Measurements from ENCODE around the gene CLEC2A. TPM values are rescaled to one million over a fixed set of nuclear protein-coding genes. Genes with fewer than 3 reads are reported as not detected.
A peak's percentile ranks its signal among the peaks of the same experiment; 100 is the strongest.

CLEC2A gene
- total and polyA plus RNA-seq, 7 experiments from 2014 or later, result 0.22 TPM; not detected in 6

GRCh38 chr12:9919443-9919842 is 12.7 kb downstream of the CLEC2A start:
- intact Hi-C loops (cut with micrococcal nuclease), result no loop called here
- Histone ChIP-seq H3K36me3 (ENCODE audit: control insufficient read depth in 2 of 3, insufficient read depth in 3 of 3, low read length in 3 of 3) (no peaks in the 10 kb centered on the region), H3K9me3 (ENCODE audit: control insufficient read depth in 2 of 3, low read length in 3 of 3) (no peaks in the 10 kb centered on the region), H3K27ac (ENCODE audit: low read depth, low read length) (no peak overlapping the region), H3K27me3 (ENCODE audit: control insufficient read depth in 2 of 2, insufficient read depth in 2 of 2, low read length in 2 of 2) (no peaks in the 10 kb centered on the region), H3K4me1 (ENCODE audit: control insufficient read depth in 2 of 2, insufficient read depth in 2 of 2, low read length in 2 of 2) (peaks cover 0 to 4% of the 10 kb centered on the region in 2 donors), H3K4me3 (ENCODE audit: low read length) (no peak overlapping the region)
- DNase-seq (no peak), ATAC-seq (no peak)
- no peak overlapping the region for H3K27ac Mint-ChIP-seq
- peaks cover 0 to 10% (median 0%) of the 10 kb centered on the region in 11 donors for H3K9me3 Mint-ChIP-seq
- H3K27me3 Mint-ChIP-seq, result peaks cover 0 to 21% (median 0%) of the 10 kb centered on the region in 5 donors
- H3K4me3 Mint-ChIP-seq, result no peak overlapping the region
- peaks cover 0 to 14% (median 0%) of the 10 kb centered on the region in 5 donors for H3K36me3 Mint-ChIP-seq
- CTCF ChIA-PET, result interaction anchor here (1.4 kb wide), 1 partner anchor 169 kb away, joined by 6 read pairs; no protein-coding TSS in a partner anchor
- peaks cover 0 to 16% (median 13%) of the 10 kb centered on the region in 7 donors for H3K4me1 Mint-ChIP-seq
- POLR2A ChIA-PET, result interaction anchor here (1.0 kb wide), 1 partner anchor 50 kb away, joined by 3 read pairs; the partner anchor contains the start of gene CLEC2B

- Histone ChIP-seq H3K4me3 (ENCODE audit: low read length) (no peak overlapping the region), H3K4me1 (ENCODE audit: control insufficient read depth in 2 of 2, insufficient read depth in 2 of 2, low read length in 2 of 2) (peaks cover under 1 to 8% of the 10 kb centered on the region in 2 donors), H3K27ac (ENCODE audit: low read depth, low read length) (no peak overlapping the region), H3K27me3 (ENCODE audit: control insufficient read depth in 2 of 2, insufficient read depth in 2 of 2, low read length in 2 of 2) (no peaks in the 10 kb centered on the region), H3K9me3 (ENCODE audit: control insufficient read depth in 2 of 3, low read length in 3 of 3) (peaks cover 0 to 23% (median 8%) of the 10 kb centered on the region in 3 experiments), H3K36me3 (ENCODE audit: control insufficient read depth in 2 of 3, insufficient read depth in 3 of 3, low read length in 3 of 3) (no peaks in the 10 kb centered on the region)
- H3K27ac Mint-ChIP-seq, result no peak overlapping the region
- peaks cover 9 to 32% (median 27%) of the 10 kb centered on the region in 7 donors for H3K4me1 Mint-ChIP-seq
- H3K9me3 Mint-ChIP-seq, result peaks cover 5 to 45% (median 22%) of the 10 kb centered on the region in 11 donors
- ChIA-PET POLR2A (interaction anchor here (0.7 kb wide), 1 partner anchor 215 kb away, joined by 3 read pairs; no protein-coding TSS in a partner anchor), CTCF (interaction anchor here (0.9 to 1.6 kb wide), 2 partner anchors 28 to 161 kb away, joined by 4 to 7 read pairs; no protein-coding TSS in a partner anchor)
- H3K4me3 Mint-ChIP-seq, result no peak overlapping the region
- ATAC-seq (no peak), DNase-seq (no peak)
- peaks cover 5 to 52% (median 15%) of the 10 kb centered on the region in 5 donors for H3K36me3 Mint-ChIP-seq
- peaks cover 0 to 12% (median 0%) of the 10 kb centered on the region in 5 donors for H3K27me3 Mint-ChIP-seq
- intact Hi-C loops (cut with micrococcal nuclease), result no loop called here
These were observed 20.5 kb downstream of the CLEC2A start for GRCh38 chr12:9911708-9912107.

GRCh38 chr12:9910716-9911421 is 21.3 kb downstream of the CLEC2A start:
- Mint-ChIP-seq H3K27me3 (peaks cover 0 to 12% (median 0%) of the 10 kb centered on the region in 5 donors), H3K4me1 (peaks cover 11 to 40% (median 35%) of the 10 kb centered on the region in 7 donors), H3K9me3 (peaks cover 5 to 45% (median 22%) of the 10 kb centered on the region in 11 donors), H3K36me3 (peaks cover 5 to 58% (median 15%) of the 10 kb centered on the region in 5 donors), H3K4me3 (peak overlapping the region in 1 of 10 donors; percentile 5), H3K27ac (peak overlapping the region in 5 of 9 donors; percentile 25 to 61 (median 52))
- DNase-seq (no peak), ATAC-seq (no peak)
- intact Hi-C loops (cut with micrococcal nuclease), result no loop called here
- POLR2A ChIA-PET, result no interaction called here
- CTCF ChIA-PET, result interaction anchor here (0.9 kb wide), 1 partner anchor 160 kb away, joined by 7 read pairs; no protein-coding TSS in a partner anchor
- no peak overlapping the region for H3K4me3 ChIP-seq (ENCODE audit: low read length)
- no peaks in the 10 kb centered on the region for H3K27me3 ChIP-seq (ENCODE audit: control insufficient read depth in 2 of 2, insufficient read depth in 2 of 2, low read length in 2 of 2)
- H3K27ac ChIP-seq (ENCODE audit: low read depth, low read length), result no peak overlapping the region
- H3K9me3 ChIP-seq (ENCODE audit: control insufficient read depth in 2 of 3, low read length in 3 of 3), result peaks cover 0 to 23% (median 8%) of the 10 kb centered on the region in 3 experiments
- H3K4me1 ChIP-seq (ENCODE audit: control insufficient read depth in 2 of 2, insufficient read depth in 2 of 2, low read length in 2 of 2), result peaks cover 9 to 16% of the 10 kb centered on the region in 2 donors
- no peaks in the 10 kb centered on the region for H3K36me3 ChIP-seq (ENCODE audit: control insufficient read depth in 2 of 3, insufficient read depth in 3 of 3, low read length in 3 of 3)

GRCh38 chr12:9909724-9910123 is 22.4 kb downstream of the CLEC2A start:
- H3K4me3 Mint-ChIP-seq, result no peak overlapping the region
- POLR2A ChIA-PET, result interaction anchor here (0.8 to 5.7 kb wide), 2 partner anchors 16 to 42 kb away, joined by 3 to 47 read pairs; partner anchors contain the start of gene CLEC2B
- DNase-seq, result no peak
- Histone ChIP-seq H3K9me3 (ENCODE audit: control insufficient read depth in 2 of 3, low read length in 3 of 3) (peaks cover 0 to 23% (median 8%) of the 10 kb centered on the region in 3 experiments), H3K36me3 (ENCODE audit: control insufficient read depth in 2 of 3, insufficient read depth in 3 of 3, low read length in 3 of 3) (no peaks in the 10 kb centered on the region), H3K27me3 (ENCODE audit: control insufficient read depth in 2 of 2, insufficient read depth in 2 of 2, low read length in 2 of 2) (no peaks in the 10 kb centered on the region), H3K27ac (ENCODE audit: low read depth, low read length) (no peak overlapping the region), H3K4me3 (ENCODE audit: low read length) (no peak overlapping the region), H3K4me1 (ENCODE audit: control insufficient read depth in 2 of 2, insufficient read depth in 2 of 2, low read length in 2 of 2) (peaks cover 9 to 20% of the 10 kb centered on the region in 2 donors)
- no peak for ATAC-seq
- peaks cover 16 to 50% (median 41%) of the 10 kb centered on the region in 7 donors for H3K4me1 Mint-ChIP-seq
- intact Hi-C loops (cut with micrococcal nuclease), result loop anchor here in 1 of 2 donors (5.0 kb wide), 1 partner anchor 42 kb away; the partner anchor contains the start of gene CLEC2B
- peaks cover 5 to 63% (median 15%) of the 10 kb centered on the region in 5 donors for H3K36me3 Mint-ChIP-seq
- H3K27me3 Mint-ChIP-seq, result peaks cover 0 to 6% (median 0%) of the 10 kb centered on the region in 5 donors
- H3K9me3 Mint-ChIP-seq, result peaks cover 5 to 45% (median 22%) of the 10 kb centered on the region in 11 donors
- peak overlapping the region in 4 of 9 donors; percentile 12 to 98 (median 52) for H3K27ac Mint-ChIP-seq
- CTCF ChIA-PET, result interaction anchor here (1.1 kb wide), 1 partner anchor 13 kb away, joined by 3 read pairs; no protein-coding TSS in a partner anchor

- peaks cover 0 to 23% (median 8%) of the 10 kb centered on the region in 3 experiments for H3K9me3 ChIP-seq (ENCODE audit: control insufficient read depth in 2 of 3, low read length in 3 of 3)
- peak overlapping the region in 3 of 9 donors; percentile 32 to 98 (median 57) for H3K27ac Mint-ChIP-seq
- H3K36me3 ChIP-seq (ENCODE audit: control insufficient read depth in 2 of 3, insufficient read depth in 3 of 3, low read length in 3 of 3), result no peaks in the 10 kb centered on the region
- peaks cover 9 to 20% of the 10 kb centered on the region in 2 donors for H3K4me1 ChIP-seq (ENCODE audit: control insufficient read depth in 2 of 2, insufficient read depth in 2 of 2, low read length in 2 of 2)
- H3K27ac ChIP-seq (ENCODE audit: low read depth, low read length), result no peak overlapping the region
- no peaks in the 10 kb centered on the region for H3K27me3 Mint-ChIP-seq
- ChIA-PET POLR2A (interaction anchor here (5.7 kb wide), 1 partner anchor 41 kb away, joined by 47 read pairs; the partner anchor contains the start of gene CLEC2B), CTCF (no interaction called here)
- ATAC-seq (no peak), DNase-seq (no peak)
- H3K9me3 Mint-ChIP-seq, result peaks cover 7 to 56% (median 24%) of the 10 kb centered on the region in 11 donors
- peaks cover 16 to 50% (median 41%) of the 10 kb centered on the region in 7 donors for H3K4me1 Mint-ChIP-seq
- intact Hi-C loops (cut with micrococcal nuclease), result loop anchor here in 1 of 2 donors (5.0 kb wide), 1 partner anchor 41 kb away; the partner anchor contains the start of gene CLEC2B
- peaks cover 5 to 72% (median 15%) of the 10 kb centered on the region in 5 donors for H3K36me3 Mint-ChIP-seq
- no peak overlapping the region for H3K4me3 ChIP-seq (ENCODE audit: low read length)
- peak overlapping the region in 3 of 10 donors; percentile 16 to 76 (median 24) for H3K4me3 Mint-ChIP-seq
- no peaks in the 10 kb centered on the region for H3K27me3 ChIP-seq (ENCODE audit: control insufficient read depth in 2 of 2, insufficient read depth in 2 of 2, low read length in 2 of 2)
These were observed 23.8 kb downstream of the CLEC2A start for GRCh38 chr12:9908350-9908749.

GRCh38 chr12:9907769-9908168 is 24.4 kb downstream of the CLEC2A start:
- Histone ChIP-seq H3K9me3 (ENCODE audit: control insufficient read depth in 2 of 3, low read length in 3 of 3) (peaks cover 0 to 24% (median 8%) of the 10 kb centered on the region in 3 experiments), H3K4me1 (ENCODE audit: control insufficient read depth in 2 of 2, insufficient read depth in 2 of 2, low read length in 2 of 2) (peaks cover 9 to 20% of the 10 kb centered on the region in 2 donors), H3K27me3 (ENCODE audit: control insufficient read depth in 2 of 2, insufficient read depth in 2 of 2, low read length in 2 of 2) (no peaks in the 10 kb centered on the region), H3K4me3 (ENCODE audit: low read length) (no peak overlapping the region), H3K36me3 (ENCODE audit: control insufficient read depth in 2 of 3, insufficient read depth in 3 of 3, low read length in 3 of 3) (no peaks in the 10 kb centered on the region), H3K27ac (ENCODE audit: low read depth, low read length) (no peak overlapping the region)
- intact Hi-C loops (cut with micrococcal nuclease), result loop anchor here (1.0 to 5.0 kb wide), 4 partner anchors 17 to 93 kb away; partner anchors contain the start of gene CLEC2B (in 2 of the 2)
- H3K4me1 Mint-ChIP-seq, result peaks cover 16 to 48% (median 40%) of the 10 kb centered on the region in 7 donors
- DNase-seq, result no peak
- H3K4me3 Mint-ChIP-seq, result peak overlapping the region in 2 of 10 donors; percentile 24 to 76
- H3K36me3 Mint-ChIP-seq, result peaks cover 5 to 74% (median 16%) of the 10 kb centered on the region in 5 donors
- H3K27me3 Mint-ChIP-seq, result no peaks in the 10 kb centered on the region
- no peak for ATAC-seq
- peak overlapping the region in 4 of 9 donors; percentile 25 to 98 (median 59) for H3K27ac Mint-ChIP-seq
- ChIA-PET POLR2A (interaction anchor here (1.1 to 5.7 kb wide), 4 partner anchors 18 to 43 kb away, joined by 3 to 47 read pairs (median 16); partner anchors contain the start of gene CLEC2B), CTCF (no interaction called here)
- peaks cover 9 to 59% (median 27%) of the 10 kb centered on the region in 11 donors for H3K9me3 Mint-ChIP-seq

All from naive thymus-derived CD4-positive, alpha-beta T cell (primary cell).